ENCODE data around the gene DOK7. TPM values are rescaled to one million over a fixed set of nuclear protein-coding genes. Genes with fewer than 3 reads are reported as not detected.

Gene DOK7
- total RNA-seq, 3 donors from 2014 or later: 1.3 to 3.5 TPM; not detected in 1

GRCh38 chr4:3437582-3437936 lies 25.5 kb upstream of the DOK7 start:
- Histone ChIP-seq H3K9me3 (no peaks in the 10 kb centered on the region), H3K4me3 (no peak overlapping the region), H3K4me1 (no peaks in the 10 kb centered on the region), H3K27ac (peak overlapping the region in 1 of 2 donors; percentile 38), H3K27me3 (no peaks in the 10 kb centered on the region), H3K36me3 (no peaks in the 10 kb centered on the region)
- no peak for TF ChIP-seq POLR2A (IDR thresholded peaks at IDR 0.05)
- TF ChIP-seq POLR2AphosphoS5 (IDR thresholded peaks at IDR 0.05): no peak
- no peak for TF ChIP-seq CTCF (IDR thresholded peaks at IDR 0.05)
- no peak for DNase-seq (ENCODE audit: low spot score in 2 of 2)
- intact Hi-C loops (cut with DNase I; ENCODE audit: low total_unique reads): no loop called here

- Histone ChIP-seq H3K27ac (no peak overlapping the region), H3K36me3 (no peaks in the 10 kb centered on the region), H3K4me3 (no peak overlapping the region), H3K9me3 (no peaks in the 10 kb centered on the region), H3K27me3 (no peaks in the 10 kb centered on the region), H3K4me1 (no peaks in the 10 kb centered on the region)
- intact Hi-C loops (cut with DNase I; ENCODE audit: low total_unique reads): no loop called here
- no peak for DNase-seq (ENCODE audit: low spot score in 2 of 2)
- no peak for TF ChIP-seq POLR2AphosphoS5 (IDR thresholded peaks at IDR 0.05)
- TF ChIP-seq CTCF (IDR thresholded peaks at IDR 0.05): no peak
- no peak for TF ChIP-seq POLR2A (IDR thresholded peaks at IDR 0.05)
These were observed 24.9 kb upstream of the DOK7 start for GRCh38 chr4:3437998-3438846.

GRCh38 chr4:3438847-3439180 lies 24.3 kb upstream of the DOK7 start:
- Histone ChIP-seq H3K36me3 (no peaks in the 10 kb centered on the region), H3K27me3 (no peaks in the 10 kb centered on the region), H3K4me3 (no peak overlapping the region), H3K9me3 (no peaks in the 10 kb centered on the region), H3K4me1 (peaks cover 0 to 2% of the 10 kb centered on the region in 2 donors), H3K27ac (no peak overlapping the region)
- no peak for DNase-seq (ENCODE audit: low spot score in 2 of 2)
- TF ChIP-seq CTCF (IDR thresholded peaks at IDR 0.05) (no peak), POLR2A (IDR thresholded peaks at IDR 0.05) (no peak), POLR2AphosphoS5 (IDR thresholded peaks at IDR 0.05) (no peak)
- intact Hi-C loops (cut with DNase I; ENCODE audit: low total_unique reads): no loop called here

GRCh38 chr4:3439391-3439790 lies 23.7 kb upstream of the DOK7 start:
- Histone ChIP-seq H3K9me3 (no peaks in the 10 kb centered on the region), H3K27ac (no peak overlapping the region), H3K27me3 (no peaks in the 10 kb centered on the region), H3K36me3 (no peaks in the 10 kb centered on the region), H3K4me3 (no peak overlapping the region), H3K4me1 (peaks cover 0 to 2% of the 10 kb centered on the region in 2 donors)
- intact Hi-C loops (cut with DNase I; ENCODE audit: low total_unique reads): no loop called here
- no peak for TF ChIP-seq CTCF (IDR thresholded peaks at IDR 0.05)
- TF ChIP-seq POLR2AphosphoS5 (IDR thresholded peaks at IDR 0.05): no peak
- no peak for TF ChIP-seq POLR2A (IDR thresholded peaks at IDR 0.05)
- no peak for DNase-seq (ENCODE audit: low spot score in 2 of 2)

GRCh38 chr4:3440011-3440410 lies 23.1 kb upstream of the DOK7 start:
- TF ChIP-seq CTCF (IDR thresholded peaks at IDR 0.05) (no peak), POLR2A (IDR thresholded peaks at IDR 0.05) (no peak), POLR2AphosphoS5 (IDR thresholded peaks at IDR 0.05) (no peak)
- Histone ChIP-seq H3K36me3 (no peaks in the 10 kb centered on the region), H3K27ac (no peak overlapping the region), H3K9me3 (no peaks in the 10 kb centered on the region), H3K27me3 (no peaks in the 10 kb centered on the region), H3K4me1 (peaks cover 0 to 2% of the 10 kb centered on the region in 2 donors), H3K4me3 (no peak overlapping the region)
- DNase-seq (ENCODE audit: low spot score in 2 of 2): no peak
- intact Hi-C loops (cut with DNase I; ENCODE audit: low total_unique reads): no loop called here

Data from breast epithelium (tissue), 4 donors.